Hindlimb muscle (tissue), 1 donor: ENCODE data around the gene ADCY6. TPM values are rescaled to one million over a fixed set of nuclear protein-coding genes. Genes with fewer than 3 reads are reported as not detected.

Experiments used
- DNase-seq: peaks from one replicate; pipeline ENCODE4 v3.0.0-alpha.2; 2013
- polyA plus RNA-seq: library from polyadenylated mRNA; unstranded; fragments of 120-200 nt; gene quantifications from one replicate; pipeline ENCODE4 v1.2.1, GENCODE V29; 2013; ENCODE audit not compliant: insufficient read length

ADCY6 gene
- polyA plus RNA-seq, 1 donor = 40.6 TPM

DNA sequence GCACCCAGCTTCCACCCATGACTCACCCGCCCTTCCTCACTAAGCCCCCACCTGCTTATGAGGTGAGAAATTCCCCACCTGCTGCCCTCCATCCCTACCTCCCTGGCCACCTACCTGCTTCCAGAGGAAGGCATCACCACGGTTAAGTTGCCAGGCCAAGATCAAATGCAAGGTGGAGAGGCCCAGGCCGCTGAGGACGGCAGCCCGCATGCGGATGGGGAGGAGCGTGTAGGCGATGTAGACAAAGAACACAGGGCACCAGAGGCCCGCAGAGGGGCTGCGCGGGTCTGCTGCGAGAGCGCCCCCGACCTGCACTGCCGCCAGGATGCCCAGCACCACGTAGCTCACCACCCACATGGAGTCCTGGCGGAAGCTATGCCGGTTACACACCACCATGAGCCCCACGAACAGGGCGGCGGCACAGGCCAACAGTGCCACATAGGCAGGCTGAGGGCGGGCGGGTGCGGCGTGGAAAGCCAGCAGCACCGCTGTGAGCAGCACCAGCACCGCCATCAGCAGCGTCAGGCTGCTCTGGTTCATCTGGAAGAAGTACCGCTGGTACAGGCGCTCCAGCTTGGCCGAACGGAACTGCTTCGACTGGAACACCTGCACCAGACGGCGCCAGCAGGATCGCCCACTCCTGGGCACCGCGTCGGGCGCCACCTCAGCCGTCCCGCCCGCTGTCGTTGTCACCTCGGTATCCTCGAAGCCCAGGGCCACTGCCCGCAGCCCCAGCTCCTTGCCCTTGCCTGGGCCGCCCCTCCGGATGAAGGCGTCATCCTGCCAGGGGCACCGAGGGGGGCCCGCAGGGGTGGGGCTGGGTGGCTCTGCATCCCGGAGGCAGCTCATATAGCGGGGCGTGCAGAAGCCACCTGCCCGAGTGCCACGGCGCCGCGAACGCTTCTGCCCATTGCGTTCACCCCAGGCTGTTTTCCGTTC lies 6.2 kb downstream of the ADCY6 start:
- no peak for DNase-seq

DNA sequence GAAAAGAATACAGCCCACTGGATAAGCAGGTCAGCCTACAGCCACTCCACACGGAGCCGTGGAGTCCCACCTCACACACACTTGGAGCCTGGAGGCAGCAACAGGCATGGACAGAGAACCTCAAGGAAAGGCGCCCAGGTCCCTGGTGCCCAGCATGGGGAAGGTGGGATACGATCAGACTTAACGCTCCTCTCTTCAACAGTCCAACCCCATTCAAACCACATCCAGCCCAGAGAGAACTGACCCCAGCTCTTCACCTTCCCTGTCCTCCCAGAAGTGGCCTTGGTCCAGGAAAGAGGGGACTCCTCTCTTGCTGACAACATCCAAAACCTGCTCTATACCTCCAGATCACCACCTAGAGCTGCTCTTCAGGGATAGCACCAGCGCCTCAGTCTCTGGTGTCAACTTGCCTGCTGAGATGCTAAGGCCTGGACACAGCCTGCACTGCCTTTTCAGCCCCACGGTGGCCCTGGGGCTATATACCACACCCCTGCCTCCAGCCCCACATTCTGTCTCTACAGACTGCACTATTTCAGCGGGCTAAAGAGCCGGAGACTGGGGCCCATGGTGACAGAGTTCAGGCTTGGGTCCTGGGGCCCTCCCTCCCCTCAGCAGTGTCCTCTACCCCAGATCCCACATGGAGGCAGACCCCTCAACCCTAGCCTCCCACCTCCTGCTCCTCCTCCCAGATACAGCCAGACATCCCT lies 7.0 kb downstream of the ADCY6 start:
- DNase-seq = no peak

DNA sequence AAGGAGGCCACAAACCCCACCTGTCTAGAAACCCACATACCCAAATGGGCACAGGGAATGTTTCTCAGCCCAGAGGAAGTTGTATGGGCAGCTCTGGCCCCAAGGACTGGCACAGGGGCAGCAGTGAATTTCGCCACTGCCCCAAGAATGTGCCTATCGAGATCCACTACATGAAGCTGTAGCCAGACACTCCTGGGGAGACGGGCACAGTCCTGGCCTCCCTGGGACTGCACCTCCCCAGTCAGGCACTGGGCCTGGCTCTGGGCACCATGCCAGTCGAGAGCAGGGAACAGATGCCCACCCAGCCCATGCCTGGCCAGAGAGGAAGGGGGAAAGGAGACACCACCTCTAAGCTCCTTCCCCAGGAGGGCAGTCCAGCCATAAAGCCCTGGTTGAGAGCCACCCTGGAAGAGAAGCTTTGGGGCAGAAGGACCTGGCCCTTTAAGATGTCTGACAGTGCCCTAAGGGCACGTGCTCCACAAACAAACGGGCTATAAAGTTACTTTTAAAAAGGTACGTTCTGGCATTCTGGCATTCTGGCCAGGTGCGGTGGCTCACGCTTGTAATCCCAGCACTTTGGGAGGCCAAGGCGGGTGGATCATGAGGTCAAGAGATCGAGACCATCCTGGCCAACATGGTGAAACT lies 8.4 kb downstream of the ADCY6 start:
- DNase-seq = no peak

DNA sequence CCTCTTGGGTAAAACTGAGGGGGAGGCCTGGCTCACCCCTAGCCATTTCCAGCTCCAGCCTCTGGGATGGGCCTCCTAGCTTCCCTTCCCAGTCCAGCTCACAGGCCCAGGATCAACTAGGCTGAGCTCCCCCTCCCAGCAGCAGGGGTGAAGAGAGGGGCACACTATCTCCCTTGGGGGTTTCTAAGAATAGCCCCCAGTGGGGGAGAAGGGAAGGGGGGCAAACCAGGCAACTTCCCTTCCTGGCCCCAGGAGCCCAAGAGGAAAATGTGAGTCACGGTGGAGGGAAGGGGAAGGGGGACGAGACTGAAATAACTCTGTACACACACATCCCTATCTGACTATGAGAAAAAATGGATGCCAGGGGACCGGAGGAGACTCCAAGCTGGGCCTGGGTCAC lies 9.0 kb downstream of the ADCY6 start:
- DNase-seq = no peak

DNA sequence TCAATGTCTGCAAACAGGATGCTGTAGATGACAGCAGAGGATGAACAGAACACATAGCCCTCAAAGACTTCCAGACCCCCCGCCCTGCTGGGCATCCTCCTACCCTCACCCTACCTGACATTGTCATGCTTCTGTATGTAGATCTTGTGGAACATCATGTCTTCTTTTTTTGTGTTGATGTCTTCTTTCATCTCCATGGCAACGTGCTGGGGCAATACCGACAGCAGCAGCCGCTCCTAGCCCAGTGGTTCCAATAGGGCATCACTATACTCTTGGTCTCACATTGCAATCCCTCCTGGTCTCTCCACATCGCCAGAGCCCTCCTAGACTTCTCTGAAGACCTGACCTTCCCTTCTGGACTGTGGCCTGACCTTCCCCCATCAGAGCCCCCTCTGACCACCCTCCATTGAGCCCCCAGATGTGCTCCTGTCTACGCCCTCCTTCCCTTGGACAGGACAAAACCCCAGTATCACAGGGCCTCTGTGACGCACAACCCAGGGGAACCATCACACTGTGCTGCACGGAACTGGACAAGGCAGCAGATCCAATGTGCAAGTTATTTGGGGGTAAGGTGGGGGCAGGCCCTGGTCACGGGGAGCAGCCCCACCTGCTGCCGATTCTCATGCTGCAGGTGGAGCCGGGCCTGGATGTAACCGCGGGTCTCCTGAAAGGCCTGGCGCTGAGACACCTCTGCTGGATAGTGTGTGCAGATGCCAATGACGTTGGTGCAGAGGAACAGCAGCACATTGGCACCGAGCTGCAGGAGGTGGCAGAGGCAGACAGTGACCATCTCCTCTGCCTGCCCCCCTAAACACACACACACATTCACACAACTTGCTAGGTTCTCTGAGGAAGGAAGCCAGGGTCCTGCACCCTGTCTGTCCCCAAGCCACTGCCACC lies 11.1 kb downstream of the ADCY6 start:
- DNase-seq = no peak

DNA sequence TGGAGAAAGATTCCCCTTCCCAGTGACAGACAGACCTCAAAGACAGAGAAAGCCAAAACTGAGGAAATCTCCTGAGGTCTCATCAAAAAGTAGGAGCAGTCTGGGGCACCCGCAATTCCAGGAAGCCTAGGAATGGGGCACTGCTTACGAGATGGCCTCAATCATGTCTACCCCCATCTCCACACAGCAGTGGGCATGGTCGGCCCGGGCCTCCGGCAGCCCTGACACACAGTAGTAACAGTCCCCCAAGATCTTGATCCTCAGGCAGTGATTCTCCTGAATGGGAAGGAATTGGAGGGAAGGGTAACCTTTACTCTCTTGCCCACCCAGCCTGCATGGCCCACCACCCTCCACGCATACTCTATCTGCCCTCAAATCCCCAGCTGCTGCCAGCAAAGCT lies 11.9 kb downstream of the ADCY6 start:
- no peak for DNase-seq

DNA sequence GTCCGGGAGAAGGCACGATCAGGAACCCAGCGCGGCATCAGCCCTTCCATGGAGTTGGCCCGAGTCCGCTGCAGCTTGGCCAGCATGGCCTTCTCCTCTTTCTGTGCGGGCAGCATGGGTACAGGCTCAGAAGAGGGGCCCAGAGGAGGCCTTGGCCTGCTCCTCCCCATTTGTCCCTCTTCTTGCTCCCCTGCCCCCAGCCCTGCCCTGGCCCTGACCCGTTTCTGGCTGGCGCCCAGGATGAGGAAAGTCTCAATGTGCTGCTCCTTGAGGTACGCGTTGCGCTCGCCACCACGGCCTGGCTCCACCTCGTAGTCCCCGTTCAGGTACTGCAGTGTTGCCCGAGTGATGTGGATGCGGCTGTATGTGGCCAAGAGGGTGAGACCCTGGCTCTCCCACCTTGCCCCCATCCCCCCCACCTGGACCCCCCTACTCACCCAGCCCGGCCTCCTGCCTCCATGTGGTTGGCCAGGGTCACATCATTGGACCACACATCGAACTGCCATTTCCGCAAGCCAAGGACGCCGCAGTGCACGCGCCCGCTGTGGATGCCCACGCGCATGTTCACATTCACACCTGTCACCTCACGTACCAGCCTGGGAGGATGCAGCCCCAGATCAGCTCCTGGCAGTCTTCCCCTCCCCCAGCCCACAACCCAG lies 12.8 kb downstream of the ADCY6 start:
- no peak for DNase-seq

DNA sequence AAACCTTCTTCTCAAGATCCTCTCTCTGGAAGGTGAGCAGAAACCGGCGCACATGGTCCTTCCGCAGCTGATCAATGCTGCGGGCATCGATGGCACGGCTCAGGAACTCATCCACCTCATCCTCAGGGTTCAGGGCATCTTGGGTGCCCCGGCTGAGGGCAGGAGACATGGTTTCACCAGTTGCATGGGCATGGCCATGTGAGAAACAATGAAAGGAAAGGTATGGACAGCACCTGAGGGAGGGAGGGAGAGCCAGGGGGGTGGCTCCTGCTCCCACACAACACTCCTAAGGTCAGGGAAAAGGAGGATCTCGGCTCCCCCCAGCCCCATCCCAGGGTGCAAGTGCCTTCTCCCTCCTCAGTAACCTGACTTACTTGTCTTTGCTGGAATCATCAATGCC lies 13.6 kb downstream of the ADCY6 start:
- no peak for DNase-seq

DNA sequence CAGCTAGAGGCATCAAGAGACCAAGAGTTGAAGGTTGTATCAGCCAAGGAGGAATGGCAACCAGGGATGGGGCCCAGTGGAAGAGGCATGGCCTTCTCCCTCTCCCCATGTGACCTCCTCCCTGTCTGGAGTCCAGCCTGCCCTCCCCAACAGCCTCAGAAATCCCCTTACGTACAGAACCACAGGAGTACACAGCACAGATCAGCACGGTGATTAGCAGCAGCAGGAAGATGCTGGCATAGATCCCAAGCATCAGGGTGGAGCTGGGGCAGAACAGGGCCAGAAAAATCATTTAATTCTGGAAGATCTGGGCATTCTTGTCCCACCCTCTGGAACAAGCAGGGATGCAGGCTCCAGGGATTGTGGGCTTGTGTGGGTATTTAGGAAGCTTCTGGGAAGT lies 14.4 kb downstream of the ADCY6 start:
- DNase-seq = no peak

DNA sequence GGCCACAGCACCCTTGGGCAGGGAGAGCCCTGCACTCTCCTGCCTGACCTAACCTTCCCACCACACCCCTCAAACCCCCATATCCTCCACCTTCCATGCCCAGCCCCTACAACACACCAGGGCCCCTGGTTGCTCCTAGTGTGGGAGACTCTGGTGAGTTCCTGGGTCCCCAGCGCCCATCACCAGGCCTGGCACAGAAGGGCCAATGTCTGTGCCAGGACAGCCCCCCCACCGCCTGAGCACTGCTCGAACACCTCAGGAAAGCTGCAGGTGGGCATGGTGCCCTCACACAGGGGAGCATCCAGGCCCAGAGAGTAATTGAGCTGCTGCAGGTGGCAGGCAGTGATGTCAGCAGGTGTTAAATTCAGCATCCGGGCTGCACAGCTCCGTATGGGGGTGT lies 15.2 kb downstream of the ADCY6 start:
- DNase-seq = no peak

DNA sequence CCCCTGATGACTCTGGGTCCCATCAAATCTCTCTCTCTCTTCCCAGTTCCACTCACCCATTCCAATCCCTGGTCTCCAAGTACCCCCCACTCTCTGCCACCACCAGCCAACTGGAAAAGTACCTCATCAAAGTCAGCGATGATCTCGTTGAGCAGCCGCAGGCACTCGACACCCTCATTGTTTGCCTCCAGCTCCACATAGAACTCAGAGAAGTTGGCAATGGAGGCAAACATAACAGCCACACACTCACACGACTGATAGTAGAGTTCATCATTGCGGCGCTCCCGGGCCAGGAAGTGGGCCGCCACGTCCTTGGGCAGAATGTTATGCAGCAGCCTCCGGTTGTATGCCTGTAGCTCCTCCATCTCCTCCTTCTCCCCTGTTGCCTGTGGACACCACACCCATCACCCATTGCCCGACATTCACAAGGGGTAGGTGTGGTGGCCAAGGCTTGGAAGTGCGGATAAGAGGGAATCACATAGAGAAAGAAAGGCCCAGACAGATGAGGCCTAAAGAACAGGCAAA lies 17.2 kb downstream of the ADCY6 start:
- no peak for DNase-seq

DNA sequence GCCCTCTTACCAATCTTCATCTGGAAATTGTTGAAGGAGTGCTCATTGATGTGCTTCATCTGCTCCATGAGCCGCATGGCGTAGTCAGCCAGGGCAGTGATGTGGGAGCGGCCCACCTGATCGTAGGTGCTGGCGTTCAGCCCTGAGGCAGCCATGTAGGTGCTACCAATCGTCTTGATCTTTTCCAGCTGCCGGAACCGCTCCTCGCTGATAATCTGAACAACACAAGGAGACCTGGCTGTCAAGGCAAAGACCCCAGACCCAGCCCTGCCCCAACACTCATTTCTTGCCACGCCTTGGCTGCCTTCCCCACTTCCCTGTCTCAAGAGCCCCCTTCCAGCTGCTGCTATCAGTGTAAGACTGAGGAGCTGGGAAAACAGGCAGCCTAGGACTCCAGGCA lies 18.1 kb downstream of the ADCY6 start:
- no peak for DNase-seq

DNA sequence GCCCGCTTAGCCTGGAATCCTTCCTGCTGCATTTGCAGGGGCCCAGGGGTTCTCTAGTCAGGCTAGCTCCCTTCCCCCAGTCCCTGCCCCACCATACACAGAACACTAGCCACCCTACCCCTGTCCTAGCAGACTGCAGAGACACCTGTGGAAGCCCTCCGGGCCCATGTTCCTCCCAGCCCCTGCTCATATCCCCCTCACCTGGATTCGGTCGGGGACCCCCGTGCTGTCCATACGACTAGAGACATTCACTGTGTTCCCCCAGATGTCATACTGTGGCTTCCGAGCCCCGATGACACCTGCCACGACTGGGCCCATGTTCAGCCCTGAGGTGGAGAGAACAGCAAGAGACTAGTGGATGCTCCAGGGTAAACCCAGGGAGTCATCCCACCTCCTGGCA lies 20.2 kb downstream of the ADCY6 start:
- DNase-seq = no peak

DNA sequence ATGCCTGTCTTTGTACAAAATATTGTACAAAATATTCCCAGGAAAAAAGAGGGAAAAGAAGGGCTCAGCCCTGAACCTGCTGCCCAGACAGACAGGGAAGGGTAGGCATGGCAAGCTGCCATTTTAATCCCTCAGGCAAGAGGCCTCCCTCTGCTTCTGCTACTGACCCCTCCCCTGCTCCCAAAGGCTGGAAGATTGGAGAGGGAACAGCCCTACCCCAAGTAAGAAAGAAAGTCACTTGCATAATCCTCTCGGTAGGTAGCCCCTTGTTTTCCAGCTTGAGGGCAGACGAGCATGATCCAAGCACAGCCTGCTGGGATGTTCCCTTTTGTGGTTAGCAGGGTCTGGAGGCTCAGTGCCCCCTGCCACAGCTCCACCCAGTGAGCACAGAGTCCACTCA lies 20.7 kb downstream of the ADCY6 start:
- no peak for DNase-seq

DNA sequence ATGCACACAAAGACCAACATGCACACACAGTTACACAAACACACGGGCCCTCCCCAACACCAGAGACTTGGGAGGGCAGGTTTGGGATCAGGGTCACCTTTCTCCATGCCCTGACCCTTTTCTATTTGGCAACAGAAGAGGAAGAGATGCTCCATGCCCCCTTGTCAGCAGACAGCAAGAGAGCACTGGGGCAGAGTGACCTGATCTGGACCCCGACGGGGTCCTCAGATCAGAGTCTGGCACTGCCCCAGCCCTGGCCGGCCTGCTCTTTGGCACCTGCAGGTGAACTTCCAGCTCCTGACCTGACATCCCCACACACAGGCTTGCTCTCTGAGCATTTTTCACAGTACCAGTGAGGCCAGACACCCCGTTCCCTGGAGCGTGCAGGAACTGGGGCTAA lies 21.4 kb downstream of the ADCY6 start:
- DNase-seq = no peak

DNA sequence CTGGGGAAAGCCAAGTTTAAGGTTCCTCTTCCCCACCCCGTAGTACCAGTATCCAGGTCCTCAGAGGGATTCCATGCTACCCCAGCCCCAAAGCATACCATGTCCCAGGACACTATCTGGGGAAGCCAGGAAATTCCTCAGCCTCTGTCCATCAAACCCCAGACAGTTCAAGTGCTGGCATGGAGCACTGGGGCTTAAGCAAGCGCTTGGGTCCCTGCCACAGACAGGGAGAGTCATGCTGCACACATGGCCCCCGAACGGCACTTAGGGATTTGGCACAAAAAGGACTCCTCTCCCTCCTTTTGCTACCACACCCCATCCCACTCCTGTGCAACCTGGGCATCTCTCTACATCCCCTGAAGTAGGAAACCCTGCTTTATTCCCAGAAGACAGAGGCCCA lies 21.8 kb downstream of the ADCY6 start:
- no peak for DNase-seq

DNA sequence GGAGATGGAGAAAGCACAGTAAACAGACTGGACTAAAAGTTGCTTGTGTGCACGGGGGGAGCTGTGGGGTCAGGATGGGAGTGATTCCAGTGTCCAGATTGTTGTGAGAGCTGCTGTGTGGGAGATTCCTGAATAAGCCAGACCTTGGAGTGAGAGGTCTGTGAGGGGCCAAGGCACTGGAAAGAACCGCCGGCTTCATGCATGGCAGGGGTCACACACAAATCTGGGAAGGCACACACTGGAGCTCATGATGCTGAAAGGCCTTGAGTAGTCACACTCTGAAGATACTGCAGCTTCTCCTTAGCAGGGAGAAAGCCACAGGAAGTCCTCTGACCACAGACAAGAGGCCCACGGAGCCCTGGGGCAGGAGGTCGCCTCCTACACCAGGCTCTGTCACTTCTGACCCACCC lies 23.1 kb downstream of the ADCY6 start:
- DNase-seq = no peak

DNA sequence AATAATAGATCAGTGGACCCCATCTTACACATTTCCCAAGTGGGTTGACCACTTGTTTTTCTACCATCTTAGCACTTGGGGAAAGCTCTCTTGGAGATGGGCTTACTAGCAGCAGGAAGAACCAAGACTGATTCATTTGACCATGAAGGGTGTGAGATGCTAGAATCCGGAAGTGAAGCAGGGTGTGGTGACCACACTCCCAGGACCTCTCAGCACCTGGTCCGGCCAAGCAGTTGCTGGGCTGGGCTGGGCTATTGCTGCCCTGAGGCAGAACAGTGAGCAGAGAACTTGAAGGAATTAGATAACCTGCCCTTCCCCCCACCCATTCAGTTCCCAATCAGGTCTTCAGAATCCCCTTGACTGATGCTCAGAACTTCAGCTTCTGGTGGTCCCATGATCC lies 24.4 kb downstream of the ADCY6 start:
- DNase-seq = no peak

DNA sequence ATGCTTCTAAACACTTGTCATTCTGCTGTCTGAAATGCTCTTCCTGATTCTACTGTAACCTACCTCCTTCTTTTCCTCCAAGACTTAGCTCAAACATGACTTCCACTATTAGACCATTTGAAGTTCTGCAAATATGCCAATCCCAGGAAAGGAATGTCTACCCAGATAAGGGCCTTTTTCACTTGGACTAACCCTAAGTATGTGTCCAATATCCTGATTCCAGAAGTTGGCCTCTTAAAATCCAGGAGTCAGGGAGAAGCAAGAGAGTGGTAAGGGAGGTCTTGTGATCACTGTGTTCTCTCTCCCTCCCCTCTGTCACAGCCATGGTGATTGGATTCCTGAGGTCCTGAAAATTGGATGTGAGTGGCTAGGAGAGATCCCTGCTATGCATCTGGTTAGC lies 30.2 kb downstream of the ADCY6 start:
- no peak for DNase-seq

DNA sequence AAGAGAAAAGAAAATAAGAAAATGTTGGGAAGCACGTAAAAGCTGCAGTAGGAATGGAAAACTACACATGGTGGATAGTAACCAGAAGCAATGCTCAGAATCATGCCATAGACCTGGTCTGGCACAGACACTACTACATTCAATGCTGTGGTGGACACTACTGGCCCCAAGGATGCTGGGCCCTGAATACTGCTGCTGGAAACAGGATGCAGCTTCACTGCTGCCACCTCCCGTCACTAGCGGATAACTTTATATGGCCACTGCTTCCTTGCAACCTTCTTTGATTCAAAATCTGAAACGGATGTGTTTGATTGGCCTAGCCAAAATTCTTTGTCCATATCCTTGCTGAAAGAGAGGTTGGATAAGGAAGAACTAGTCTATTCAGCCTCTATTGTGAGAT lies 30.7 kb downstream of the ADCY6 start:
- DNase-seq = no peak

DNA sequence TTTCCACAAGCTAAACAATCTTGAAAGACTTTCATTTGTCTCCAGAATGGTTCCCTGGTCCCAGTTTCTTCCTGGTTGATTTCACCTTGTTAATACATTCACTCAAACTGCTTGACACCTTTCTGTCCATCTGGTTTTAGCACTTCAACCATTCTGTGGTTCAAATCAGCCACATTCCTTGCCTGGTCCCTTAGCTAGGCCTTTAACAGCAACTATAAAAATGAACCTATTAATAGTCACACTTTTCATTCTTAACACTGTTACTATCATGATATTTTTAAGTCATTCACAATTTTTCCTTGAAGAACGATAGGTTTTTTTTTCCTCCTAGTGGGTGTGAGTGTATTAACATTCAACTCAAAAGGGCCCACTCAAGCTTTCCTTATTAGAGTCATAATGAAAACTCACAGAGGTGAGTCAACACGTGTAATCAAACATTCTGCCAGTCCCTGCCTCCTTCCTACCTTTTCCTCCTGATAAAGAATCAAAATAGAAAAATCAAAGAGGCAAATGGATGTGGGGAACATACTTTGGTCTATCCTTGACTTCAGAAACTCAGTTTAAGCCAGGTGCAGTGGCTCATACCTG lies 38.0 kb downstream of the ADCY6 start:
- DNase-seq = no peak
